ENCODE measurements around the gene AMBRA1. TPM values are rescaled to one million over a fixed set of nuclear protein-coding genes. Genes with fewer than 3 reads are reported as not detected.

AMBRA1 gene
- total and polyA plus RNA-seq, 12 donors = 5.2 to 23.3 (median 16.0) TPM

GRCh38 chr11:46370253-46370652 is 223.6 kb downstream of the AMBRA1 start:
- DNase-seq (peak in 1 of 2 donors; percentile 11), ATAC-seq (no peak)
- Histone ChIP-seq H3K27me3 (no peaks in the 10 kb centered on the region), H3K27ac (no peak overlapping the region), H3K36me3 (peaks cover 4 to 95% (median 49%) of the 10 kb centered on the region in 9 donors), H3K4me3 (no peak overlapping the region), H3K9me3 (no peaks in the 10 kb centered on the region), H3K4me1 (peaks cover 3 to 28% (median 17%) of the 10 kb centered on the region in 9 donors)
- intact Hi-C loops (cut with DNase I) = no loop called here
- no peak for TF ChIP-seq CTCF (IDR thresholded peaks at IDR 0.05)
- 88 to 91% methylated on average over 13 of the region's 13 CpGs for WGBS, 2 donors

DNA sequence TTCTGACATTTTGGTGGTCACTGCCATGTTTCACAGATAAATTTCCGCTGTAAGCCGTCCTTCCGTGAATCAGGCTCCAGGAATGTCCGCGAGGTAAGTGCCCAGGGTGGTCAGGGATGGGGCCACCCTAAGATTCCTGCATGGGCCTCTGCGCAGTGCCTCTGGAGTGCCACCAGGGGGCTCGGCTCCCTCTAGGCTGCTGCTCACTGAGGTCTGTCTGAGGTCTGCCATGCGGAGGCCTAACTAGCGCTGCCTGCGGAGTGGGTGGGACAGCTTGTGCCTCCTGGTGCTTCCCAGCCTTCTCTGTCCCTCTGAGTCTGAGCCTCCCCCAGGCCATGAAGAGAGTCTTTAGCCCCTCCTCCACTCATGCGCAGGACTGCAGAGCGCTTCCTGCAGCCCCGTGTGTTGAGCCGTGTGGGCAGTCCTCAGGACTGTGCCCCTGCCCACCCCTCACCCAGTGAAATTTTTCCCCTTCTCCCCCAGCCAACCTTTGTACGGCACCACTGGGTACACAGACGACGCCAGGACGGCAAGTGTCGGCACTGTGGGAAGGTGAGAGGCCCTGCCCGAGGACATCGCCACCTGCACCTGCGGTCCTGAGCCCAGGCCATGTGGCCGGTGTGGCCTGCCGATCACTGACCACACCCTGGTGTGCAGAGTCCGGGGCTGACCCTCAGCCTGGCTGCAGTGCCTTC is 224.2 kb downstream of the AMBRA1 start:
- H3K9me3 ChIP-seq = no peaks in the 10 kb centered on the region
- H3K36me3 ChIP-seq = peaks cover 4 to 93% (median 44%) of the 10 kb centered on the region in 9 donors
- ATAC-seq (peak; percentile 21 to 58 (median 45)), DNase-seq (peak in 1 of 2 donors; percentile 56)
- peaks cover 3 to 35% (median 22%) of the 10 kb centered on the region in 9 donors for H3K4me1 ChIP-seq
- intact Hi-C loops (cut with DNase I) = no loop called here
- H3K27ac ChIP-seq = no peak overlapping the region
- 71 to 75% methylated on average over 25 of the region's 25 CpGs for WGBS, 2 donors
- no peaks in the 10 kb centered on the region for H3K27me3 ChIP-seq
- H3K4me3 ChIP-seq = no peak overlapping the region
- peak; percentile 69 to 90 (median 80) for TF ChIP-seq CTCF (IDR thresholded peaks at IDR 0.05)

- DNase-seq (peak in 1 of 2 donors; percentile 8), ATAC-seq (no peak)
- intact Hi-C loops (cut with DNase I) = loop anchor here in 1 of 10 donors (2.0 kb wide), 1 partner anchor 15 kb away; no protein-coding TSS in a partner anchor
- H3K4me1 ChIP-seq = peaks cover 9 to 52% (median 39%) of the 10 kb centered on the region in 9 donors
- no peaks in the 10 kb centered on the region for H3K27me3 ChIP-seq
- H3K36me3 ChIP-seq = peaks cover 0 to 85% (median 44%) of the 10 kb centered on the region in 9 donors
- TF ChIP-seq CTCF (IDR thresholded peaks at IDR 0.05) = peak in 3 of 9 donors; percentile 2 to 38 (median 35)
- peak overlapping the region in 6 of 10 donors; percentile 17 to 56 (median 35) for H3K27ac ChIP-seq
- H3K9me3 ChIP-seq = no peaks in the 10 kb centered on the region
- no peak overlapping the region for H3K4me3 ChIP-seq
- WGBS, 2 donors = 78 to 84% methylated on average over 12 of the region's 12 CpGs
These were observed 225.9 kb downstream of the AMBRA1 start for GRCh38 chr11:46367916-46368267.

- TF ChIP-seq CTCF (IDR thresholded peaks at IDR 0.05) = peak; percentile 84 to 95 (median 92)
- H3K4me3 ChIP-seq = no peak overlapping the region
- intact Hi-C loops (cut with DNase I) = loop anchor here in 1 of 10 donors (2.0 kb wide), 1 partner anchor 15 kb away; no protein-coding TSS in a partner anchor
- DNase-seq (peak; percentile 71 to 81), ATAC-seq (peak; percentile 34 to 67 (median 56))
- peaks cover 0 to 80% (median 38%) of the 10 kb centered on the region in 9 donors for H3K36me3 ChIP-seq
- H3K4me1 ChIP-seq = peaks cover 14 to 57% (median 44%) of the 10 kb centered on the region in 9 donors
- no peaks in the 10 kb centered on the region for H3K27me3 ChIP-seq
- H3K9me3 ChIP-seq = no peaks in the 10 kb centered on the region
- 17 to 19% methylated on average over 32 of the region's 32 CpGs for WGBS, 2 donors
- H3K27ac ChIP-seq = peak overlapping the region in 7 of 10 donors; percentile 17 to 56 (median 38)
These were observed 226.4 kb downstream of the AMBRA1 start for GRCh38 chr11:46367244-46367915.
